Parathyroid adenoma (tissue), 2 donors: ENCODE measurements around the gene PAX5.

Source experiments
- H2AFZ ChIP-seq: fragments of 300-600 bp; sonication (generic); one replicate; pipeline ENCODE4 v1.7.0; 2017; ENCODE audit warnings: antibody characterized with exemption, mild to moderate bottlenecking
- H3K27ac ChIP-seq: fragments of 300-600 bp; sonication (generic); one replicate; pipeline ENCODE4 v1.7.0; 2017
- H3K27me3 ChIP-seq: fragments of 300-600 bp; sonication (generic); one replicate; pipeline ENCODE4 v1.7.0; 2017; ENCODE audit warnings: low read length; ENCODE audit not compliant: control insufficient read depth, insufficient read depth
- H3K36me3 ChIP-seq: fragments of 300-600 bp; sonication (generic); one replicate; pipeline ENCODE4 v1.7.0; 2017; ENCODE audit warnings: low read length; ENCODE audit not compliant: control insufficient read depth, insufficient read depth
- H3K4me1 ChIP-seq: fragments of 300-600 bp; sonication (generic); one replicate; pipeline ENCODE4 v1.7.0; 2017; ENCODE audit warnings: control low read depth
- H3K4me2 ChIP-seq: fragments of 300-600 bp; sonication (generic); one replicate; pipeline ENCODE4 v1.7.0; 2017; ENCODE audit warnings: low read length
- H3K4me3 ChIP-seq: fragments of 300-600 bp; sonication (generic); one replicate; pipeline ENCODE4 v1.7.0; 2017; ENCODE audit warnings: low read depth, low read length
- H3K79me2 ChIP-seq: fragments of 300-600 bp; sonication (generic); one replicate; pipeline ENCODE4 v1.7.0; 2017; ENCODE audit warnings: control low read depth
- H3K9ac ChIP-seq: fragments of 300-600 bp; sonication (generic); one replicate; pipeline ENCODE4 v1.7.0; 2017; ENCODE audit warnings: mild to moderate bottlenecking
- H3K9me3 ChIP-seq: fragments of 300-600 bp; sonication (generic); one replicate; pipeline ENCODE4 v1.7.0; 2017; ENCODE audit warnings: low read length; ENCODE audit not compliant: control insufficient read depth
- TF ChIP-seq, protein P1 (sequence below): fragments of 300-600 bp; sonication (generic); IDR thresholded peaks from one replicate; pipeline ENCODE4 v1.7.0; 2017; ENCODE audit warnings: antibody characterized with exemption, mild to moderate bottlenecking
- donor health status: primary hyperparathyroidism.

The PAX5 gene

DNA sequence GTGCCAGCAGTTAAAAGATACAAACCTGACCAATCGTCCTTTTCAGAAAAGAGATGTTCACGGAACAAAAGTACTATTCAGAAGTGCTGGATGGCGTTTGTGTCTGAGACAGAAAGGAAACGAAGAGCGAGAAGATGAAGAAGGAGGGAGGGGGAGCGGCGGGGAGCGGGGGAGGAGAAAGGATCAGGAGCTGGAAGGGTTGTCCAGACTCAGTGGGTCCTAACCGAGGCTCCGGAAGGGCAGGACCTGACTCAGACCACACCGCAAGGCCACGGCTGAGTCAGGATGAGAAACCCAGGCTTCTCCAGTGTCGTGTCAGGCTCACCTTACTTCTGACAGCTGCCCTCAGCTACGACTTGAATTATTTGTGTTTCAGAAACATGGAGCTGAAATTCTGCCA lies 46.2 kb downstream of the PAX5 start:
- Histone ChIP-seq H3K79me2 (no peaks in the 10 kb centered on the region), H3K27ac (no peak overlapping the region), H3K9ac (no peak overlapping the region), H2AFZ (no peak overlapping the region), H3K4me3 (no peak overlapping the region), H3K9me3 (no peaks in the 10 kb centered on the region), H3K4me1 (no peaks in the 10 kb centered on the region), H3K4me2 (no peak overlapping the region), H3K27me3 (peaks cover 3% of the 10 kb centered on the region), H3K36me3 (no peaks in the 10 kb centered on the region)
- TF ChIP-seq, protein P1, sequence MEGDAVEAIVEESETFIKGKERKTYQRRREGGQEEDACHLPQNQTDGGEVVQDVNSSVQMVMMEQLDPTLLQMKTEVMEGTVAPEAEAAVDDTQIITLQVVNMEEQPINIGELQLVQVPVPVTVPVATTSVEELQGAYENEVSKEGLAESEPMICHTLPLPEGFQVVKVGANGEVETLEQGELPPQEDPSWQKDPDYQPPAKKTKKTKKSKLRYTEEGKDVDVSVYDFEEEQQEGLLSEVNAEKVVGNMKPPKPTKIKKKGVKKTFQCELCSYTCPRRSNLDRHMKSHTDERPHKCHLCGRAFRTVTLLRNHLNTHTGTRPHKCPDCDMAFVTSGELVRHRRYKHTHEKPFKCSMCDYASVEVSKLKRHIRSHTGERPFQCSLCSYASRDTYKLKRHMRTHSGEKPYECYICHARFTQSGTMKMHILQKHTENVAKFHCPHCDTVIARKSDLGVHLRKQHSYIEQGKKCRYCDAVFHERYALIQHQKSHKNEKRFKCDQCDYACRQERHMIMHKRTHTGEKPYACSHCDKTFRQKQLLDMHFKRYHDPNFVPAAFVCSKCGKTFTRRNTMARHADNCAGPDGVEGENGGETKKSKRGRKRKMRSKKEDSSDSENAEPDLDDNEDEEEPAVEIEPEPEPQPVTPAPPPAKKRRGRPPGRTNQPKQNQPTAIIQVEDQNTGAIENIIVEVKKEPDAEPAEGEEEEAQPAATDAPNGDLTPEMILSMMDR: no peak

DNA sequence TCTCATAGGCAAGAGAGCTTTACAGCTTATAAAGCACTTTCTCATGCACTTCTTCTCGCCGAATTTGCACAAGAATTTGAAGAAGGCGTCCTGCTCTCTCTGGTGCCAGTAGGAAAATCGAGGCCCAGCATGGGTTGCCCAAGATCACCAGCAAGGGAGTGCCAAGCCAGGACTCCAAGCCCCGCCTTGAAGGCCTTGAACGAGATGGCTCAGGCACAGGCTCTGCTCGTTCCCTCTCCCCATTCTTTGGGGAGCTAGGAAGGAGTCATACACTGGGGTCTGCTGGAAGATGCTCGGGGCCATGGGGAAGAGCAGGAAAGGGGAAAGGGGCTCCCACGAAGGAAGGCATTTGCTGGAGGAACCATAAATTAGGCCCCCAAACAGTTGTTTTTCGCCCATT lies 46.7 kb downstream of the PAX5 start:
- H3K4me3 ChIP-seq: no peak overlapping the region

GRCh38 chr9:36986468-36987408 lies 47.3 kb downstream of the PAX5 start:
- Histone ChIP-seq H3K9me3 (no peaks in the 10 kb centered on the region), H3K4me2 (peak overlapping the region; percentile 44), H3K27me3 (peaks cover 3% of the 10 kb centered on the region), H3K79me2 (no peaks in the 10 kb centered on the region), H3K4me3 (no peak overlapping the region), H3K36me3 (no peaks in the 10 kb centered on the region), H3K9ac (no peak overlapping the region), H3K27ac (no peak overlapping the region), H3K4me1 (no peaks in the 10 kb centered on the region), H2AFZ (no peak overlapping the region)
- TF ChIP-seq, protein P1: no peak

More for the DNA sequence above, 46.7 kb downstream of the PAX5 start:
- Histone ChIP-seq H3K27ac (no peak overlapping the region), H3K9ac (no peak overlapping the region), H3K9me3 (no peaks in the 10 kb centered on the region), H3K27me3 (peaks cover 3% of the 10 kb centered on the region), H3K4me1 (no peaks in the 10 kb centered on the region), H3K36me3 (no peaks in the 10 kb centered on the region), H3K4me2 (no peak overlapping the region), H2AFZ (no peak overlapping the region), H3K79me2 (no peaks in the 10 kb centered on the region)
- TF ChIP-seq, protein P1: no peak

GRCh38 chr9:36985769-36986467 lies 48.1 kb downstream of the PAX5 start:
- H3K4me2 ChIP-seq: peak overlapping the region; percentile 44
- H3K79me2 ChIP-seq: no peaks in the 10 kb centered on the region
- H3K9ac ChIP-seq: no peak overlapping the region
- H3K4me1 ChIP-seq: no peaks in the 10 kb centered on the region
- no peak overlapping the region for H2AFZ ChIP-seq
- no peak overlapping the region for H3K27ac ChIP-seq
- no peak overlapping the region for H3K4me3 ChIP-seq
- TF ChIP-seq, protein P1: no peak
- peaks cover 3% of the 10 kb centered on the region for H3K27me3 ChIP-seq
- H3K36me3 ChIP-seq: no peaks in the 10 kb centered on the region
- no peaks in the 10 kb centered on the region for H3K9me3 ChIP-seq
